ENCODE data around the gene SLC2A6.

DNA sequence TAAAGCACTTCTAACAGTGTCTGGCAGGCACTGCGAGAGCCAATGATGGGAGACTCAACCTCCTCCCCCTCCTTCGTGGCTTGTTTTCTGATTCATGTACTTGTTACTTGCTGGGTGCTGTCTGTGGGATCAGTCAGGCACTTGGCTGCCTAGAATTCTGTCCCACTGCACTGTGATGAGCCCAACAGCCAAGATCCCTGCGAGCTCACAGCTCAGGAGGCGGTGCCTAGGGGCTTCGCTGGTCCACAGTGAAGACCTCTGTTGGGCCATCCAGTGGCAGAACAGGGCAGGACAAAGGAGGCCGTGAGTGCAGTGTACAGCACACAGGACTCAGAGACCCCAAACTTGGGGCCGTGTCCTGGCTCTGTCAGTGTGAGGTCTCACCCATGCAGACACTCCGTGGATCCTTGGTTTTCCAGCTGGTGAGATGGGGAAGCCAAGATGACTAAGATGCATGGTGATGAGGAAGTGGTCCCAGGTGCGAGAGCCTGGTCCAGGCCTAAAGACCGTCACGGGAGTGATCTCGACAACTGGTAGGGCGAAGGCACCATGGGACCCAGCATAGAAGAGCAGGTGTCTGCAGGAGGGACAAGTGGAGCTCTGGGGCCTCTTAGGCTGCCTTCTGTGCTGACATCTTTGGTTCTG is 26.4 kb upstream of the SLC2A6 start:
- TF ChIP-seq, protein P1, sequence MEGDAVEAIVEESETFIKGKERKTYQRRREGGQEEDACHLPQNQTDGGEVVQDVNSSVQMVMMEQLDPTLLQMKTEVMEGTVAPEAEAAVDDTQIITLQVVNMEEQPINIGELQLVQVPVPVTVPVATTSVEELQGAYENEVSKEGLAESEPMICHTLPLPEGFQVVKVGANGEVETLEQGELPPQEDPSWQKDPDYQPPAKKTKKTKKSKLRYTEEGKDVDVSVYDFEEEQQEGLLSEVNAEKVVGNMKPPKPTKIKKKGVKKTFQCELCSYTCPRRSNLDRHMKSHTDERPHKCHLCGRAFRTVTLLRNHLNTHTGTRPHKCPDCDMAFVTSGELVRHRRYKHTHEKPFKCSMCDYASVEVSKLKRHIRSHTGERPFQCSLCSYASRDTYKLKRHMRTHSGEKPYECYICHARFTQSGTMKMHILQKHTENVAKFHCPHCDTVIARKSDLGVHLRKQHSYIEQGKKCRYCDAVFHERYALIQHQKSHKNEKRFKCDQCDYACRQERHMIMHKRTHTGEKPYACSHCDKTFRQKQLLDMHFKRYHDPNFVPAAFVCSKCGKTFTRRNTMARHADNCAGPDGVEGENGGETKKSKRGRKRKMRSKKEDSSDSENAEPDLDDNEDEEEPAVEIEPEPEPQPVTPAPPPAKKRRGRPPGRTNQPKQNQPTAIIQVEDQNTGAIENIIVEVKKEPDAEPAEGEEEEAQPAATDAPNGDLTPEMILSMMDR (conservative IDR thresholded peaks at IDR 0.05 in 1 of 2, IDR thresholded peaks at IDR 0.05 in 1 of 2; ENCODE audit: low read depth in 1 of 2, low read length in 2 of 2): no peak
- no peak for TF ChIP-seq EZH2 (IDR thresholded peaks at IDR 0.05; ENCODE audit: low read length, missing control alignments)
